ENCODE measurements around the gene ORM1. TPM values are rescaled to one million over a fixed set of nuclear protein-coding genes. Genes with fewer than 3 reads are reported as not detected.

The ORM1 gene
- total RNA-seq, 1 experiment from 2014 or later: not detected

GRCh38 chr9:114364134-114365041 is 41.5 kb downstream of the ORM1 start:
- peak; percentile 86 for DNase-seq (ENCODE audit: low read depth)

GRCh38 chr9:114365194-114365593 is 42.3 kb downstream of the ORM1 start:
- no peak for DNase-seq (ENCODE audit: low read depth)

GRCh38 chr9:114366334-114367128 is 43.6 kb downstream of the ORM1 start:
- DNase-seq (ENCODE audit: low read depth): peak; percentile 87

- DNase-seq (ENCODE audit: low read depth): no peak
Measured at GRCh38 chr9:114367366-114367765, 44.5 kb downstream of the ORM1 start.

- no peak for DNase-seq (ENCODE audit: low read depth)
Measured at GRCh38 chr9:114367772-114368569, 45.1 kb downstream of the ORM1 start.

- DNase-seq (ENCODE audit: low read depth): no peak
Measured at GRCh38 chr9:114369216-114370130, 46.6 kb downstream of the ORM1 start.

- no peak for DNase-seq (ENCODE audit: low read depth)
Measured at GRCh38 chr9:114370251-114370967, 47.5 kb downstream of the ORM1 start.

- no peak for DNase-seq (ENCODE audit: low read depth)
Measured at GRCh38 chr9:114370968-114371320, 48.0 kb downstream of the ORM1 start.

GRCh38 chr9:114371343-114371944 is 48.5 kb downstream of the ORM1 start:
- no peak for DNase-seq (ENCODE audit: low read depth)

- DNase-seq (ENCODE audit: low read depth): peak; percentile 87
Measured at GRCh38 chr9:114371973-114372917, 49.3 kb downstream of the ORM1 start.

GRCh38 chr9:114372921-114373448 is 50.1 kb downstream of the ORM1 start:
- no peak for DNase-seq (ENCODE audit: low read depth)

GRCh38 chr9:114373960-114374730 is 51.2 kb downstream of the ORM1 start:
- no peak for DNase-seq (ENCODE audit: low read depth)

GRCh38 chr9:114374936-114375335 is 52.0 kb downstream of the ORM1 start:
- DNase-seq (ENCODE audit: low read depth): no peak

GRCh38 chr9:114375386-114376175 is 52.7 kb downstream of the ORM1 start:
- no peak for DNase-seq (ENCODE audit: low read depth)
